WTC11 (cell line): ENCODE results near the gene EBI3.

ENCODE experiments used
- ATF1 ChIP-seq: sonication (generic); formaldehyde crosslinking; IDR thresholded peaks from 2 replicates; pipeline ENCODE4 v1.8.1; 2023; ENCODE audit warnings: mild to moderate bottlenecking, moderate library complexity, missing genetic modification reagents
- ATF6 ChIP-seq: sonication (generic); formaldehyde crosslinking; IDR thresholded peaks from 2 replicates; pipeline ENCODE4 v1.8.1; 2023; ENCODE audit warnings: mild to moderate bottlenecking, missing genetic modification reagents
- CBFB ChIP-seq: sonication (generic); formaldehyde crosslinking; IDR thresholded peaks from 2 replicates; pipeline ENCODE4 v1.8.1; 2022; ENCODE audit warnings: mild to moderate bottlenecking, low read depth, missing genetic modification reagents
- CREB1 ChIP-seq: sonication (generic); formaldehyde crosslinking; IDR thresholded peaks from 2 replicates; pipeline ENCODE4 v1.8.0; 2023; ENCODE audit warnings: mild to moderate bottlenecking, missing genetic modification reagents
- E2F1 ChIP-seq: sonication (generic); formaldehyde crosslinking; IDR thresholded peaks from 2 replicates; pipeline ENCODE4 v1.8.0; 2022; ENCODE audit warnings: mild to moderate bottlenecking, missing genetic modification reagents
- JAZF1 ChIP-seq: fragments of 250-450 bp; sonication (Bioruptor Pico); IDR thresholded peaks from 2 replicates; pipeline ENCODE4 v1.9.0; 2021; ENCODE audit warnings: moderate library complexity, mild to moderate bottlenecking, inconsistent platforms
- KAT7 ChIP-seq: sonication (generic); formaldehyde crosslinking; IDR thresholded peaks from 2 replicates; pipeline ENCODE4 v1.8.1; 2023; ENCODE audit warnings: missing genetic modification reagents, mild to moderate bottlenecking, borderline replicate concordance
- PRRX2 ChIP-seq: fragments of 250-450 bp; sonication (Bioruptor Pico); IDR thresholded peaks from 2 replicates; pipeline ENCODE4 v1.8.0; 2021; ENCODE audit warnings: mild to moderate bottlenecking
- RELA ChIP-seq: sonication (generic); formaldehyde crosslinking; IDR thresholded peaks from 2 replicates; pipeline ENCODE4 v1.8.1; 2022; ENCODE audit warnings: missing genetic modification reagents, mild to moderate bottlenecking, borderline replicate concordance
- SMAD3 ChIP-seq: sonication (generic); formaldehyde crosslinking; IDR thresholded peaks from 2 replicates; pipeline ENCODE4 v1.8.0; 2022; ENCODE audit warnings: missing genetic modification reagents, mild to moderate bottlenecking, borderline replicate concordance
- TF ChIP-seq, protein P1 (sequence below): sonication (generic); formaldehyde crosslinking; conservative IDR thresholded peaks from 2 replicates; pipeline ENCODE4 v1.8.1; 2023; ENCODE audit warnings: mild to moderate bottlenecking, low read depth, missing genetic modification reagents, moderate library complexity
- TF ChIP-seq, protein P2 (sequence below): fragments of 200-600 bp; IDR thresholded peaks from 2 replicates; pipeline ENCODE4 v1.8.0; 2022; ENCODE audit warnings: antibody characterized with exemption
- TF ChIP-seq, protein P3 (sequence below): sonication (generic); formaldehyde crosslinking; IDR thresholded peaks from 2 replicates; pipeline ENCODE4 v1.8.1; 2023; ENCODE audit warnings: mild to moderate bottlenecking, missing genetic modification reagents, borderline replicate concordance

DNA sequence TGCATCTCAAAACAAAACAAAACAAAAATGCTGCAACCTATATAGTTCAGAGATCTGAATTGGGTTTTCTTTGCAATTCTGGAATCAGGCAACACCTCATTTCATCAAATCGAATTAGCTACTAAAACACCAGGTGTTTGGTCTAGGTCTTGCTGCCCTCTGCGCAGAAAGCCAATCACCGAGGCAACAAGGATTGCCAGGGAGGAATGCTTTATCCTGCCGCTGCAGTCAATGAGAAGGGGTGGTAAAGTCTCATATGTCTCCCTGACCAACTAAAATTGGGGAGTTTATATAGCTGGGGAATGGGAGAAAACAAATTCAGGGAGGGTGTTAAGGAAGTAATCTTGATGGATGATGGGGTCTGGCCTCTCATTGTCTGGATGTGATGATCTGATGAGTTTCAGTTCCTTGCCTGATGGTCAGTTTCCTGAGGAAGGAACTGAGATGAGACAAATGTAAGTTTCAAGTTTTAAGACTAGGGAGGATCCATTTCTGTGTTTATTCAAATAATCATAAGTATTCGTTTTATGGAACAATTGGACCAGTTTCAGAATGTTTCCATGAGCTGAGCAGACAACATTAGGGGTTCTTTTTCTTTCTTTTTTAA lies 12.6 kb downstream of the EBI3 start:
- TF ChIP-seq CBFB (CRISPR knock-in tag) (no peak), SMAD3 (no peak), JAZF1 (CRISPR knock-in tag) (no peak), PRRX2 (CRISPR knock-in tag) (no peak), KAT7 (CRISPR knock-in tag) (no peak), ATF1 (CRISPR knock-in tag) (no peak), E2F1 (CRISPR knock-in tag) (no peak), ATF6 (CRISPR knock-in tag) (no peak), CREB1 (no peak), RELA (CRISPR knock-in tag) (no peak)
- TF ChIP-seq, protein P1, sequence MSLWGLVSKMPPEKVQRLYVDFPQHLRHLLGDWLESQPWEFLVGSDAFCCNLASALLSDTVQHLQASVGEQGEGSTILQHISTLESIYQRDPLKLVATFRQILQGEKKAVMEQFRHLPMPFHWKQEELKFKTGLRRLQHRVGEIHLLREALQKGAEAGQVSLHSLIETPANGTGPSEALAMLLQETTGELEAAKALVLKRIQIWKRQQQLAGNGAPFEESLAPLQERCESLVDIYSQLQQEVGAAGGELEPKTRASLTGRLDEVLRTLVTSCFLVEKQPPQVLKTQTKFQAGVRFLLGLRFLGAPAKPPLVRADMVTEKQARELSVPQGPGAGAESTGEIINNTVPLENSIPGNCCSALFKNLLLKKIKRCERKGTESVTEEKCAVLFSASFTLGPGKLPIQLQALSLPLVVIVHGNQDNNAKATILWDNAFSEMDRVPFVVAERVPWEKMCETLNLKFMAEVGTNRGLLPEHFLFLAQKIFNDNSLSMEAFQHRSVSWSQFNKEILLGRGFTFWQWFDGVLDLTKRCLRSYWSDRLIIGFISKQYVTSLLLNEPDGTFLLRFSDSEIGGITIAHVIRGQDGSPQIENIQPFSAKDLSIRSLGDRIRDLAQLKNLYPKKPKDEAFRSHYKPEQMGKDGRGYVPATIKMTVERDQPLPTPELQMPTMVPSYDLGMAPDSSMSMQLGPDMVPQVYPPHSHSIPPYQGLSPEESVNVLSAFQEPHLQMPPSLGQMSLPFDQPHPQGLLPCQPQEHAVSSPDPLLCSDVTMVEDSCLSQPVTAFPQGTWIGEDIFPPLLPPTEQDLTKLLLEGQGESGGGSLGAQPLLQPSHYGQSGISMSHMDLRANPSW (CRISPR knock-in tag), result no peak
- TF ChIP-seq, protein P2, sequence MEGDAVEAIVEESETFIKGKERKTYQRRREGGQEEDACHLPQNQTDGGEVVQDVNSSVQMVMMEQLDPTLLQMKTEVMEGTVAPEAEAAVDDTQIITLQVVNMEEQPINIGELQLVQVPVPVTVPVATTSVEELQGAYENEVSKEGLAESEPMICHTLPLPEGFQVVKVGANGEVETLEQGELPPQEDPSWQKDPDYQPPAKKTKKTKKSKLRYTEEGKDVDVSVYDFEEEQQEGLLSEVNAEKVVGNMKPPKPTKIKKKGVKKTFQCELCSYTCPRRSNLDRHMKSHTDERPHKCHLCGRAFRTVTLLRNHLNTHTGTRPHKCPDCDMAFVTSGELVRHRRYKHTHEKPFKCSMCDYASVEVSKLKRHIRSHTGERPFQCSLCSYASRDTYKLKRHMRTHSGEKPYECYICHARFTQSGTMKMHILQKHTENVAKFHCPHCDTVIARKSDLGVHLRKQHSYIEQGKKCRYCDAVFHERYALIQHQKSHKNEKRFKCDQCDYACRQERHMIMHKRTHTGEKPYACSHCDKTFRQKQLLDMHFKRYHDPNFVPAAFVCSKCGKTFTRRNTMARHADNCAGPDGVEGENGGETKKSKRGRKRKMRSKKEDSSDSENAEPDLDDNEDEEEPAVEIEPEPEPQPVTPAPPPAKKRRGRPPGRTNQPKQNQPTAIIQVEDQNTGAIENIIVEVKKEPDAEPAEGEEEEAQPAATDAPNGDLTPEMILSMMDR, result no peak
- TF ChIP-seq, protein P3, sequence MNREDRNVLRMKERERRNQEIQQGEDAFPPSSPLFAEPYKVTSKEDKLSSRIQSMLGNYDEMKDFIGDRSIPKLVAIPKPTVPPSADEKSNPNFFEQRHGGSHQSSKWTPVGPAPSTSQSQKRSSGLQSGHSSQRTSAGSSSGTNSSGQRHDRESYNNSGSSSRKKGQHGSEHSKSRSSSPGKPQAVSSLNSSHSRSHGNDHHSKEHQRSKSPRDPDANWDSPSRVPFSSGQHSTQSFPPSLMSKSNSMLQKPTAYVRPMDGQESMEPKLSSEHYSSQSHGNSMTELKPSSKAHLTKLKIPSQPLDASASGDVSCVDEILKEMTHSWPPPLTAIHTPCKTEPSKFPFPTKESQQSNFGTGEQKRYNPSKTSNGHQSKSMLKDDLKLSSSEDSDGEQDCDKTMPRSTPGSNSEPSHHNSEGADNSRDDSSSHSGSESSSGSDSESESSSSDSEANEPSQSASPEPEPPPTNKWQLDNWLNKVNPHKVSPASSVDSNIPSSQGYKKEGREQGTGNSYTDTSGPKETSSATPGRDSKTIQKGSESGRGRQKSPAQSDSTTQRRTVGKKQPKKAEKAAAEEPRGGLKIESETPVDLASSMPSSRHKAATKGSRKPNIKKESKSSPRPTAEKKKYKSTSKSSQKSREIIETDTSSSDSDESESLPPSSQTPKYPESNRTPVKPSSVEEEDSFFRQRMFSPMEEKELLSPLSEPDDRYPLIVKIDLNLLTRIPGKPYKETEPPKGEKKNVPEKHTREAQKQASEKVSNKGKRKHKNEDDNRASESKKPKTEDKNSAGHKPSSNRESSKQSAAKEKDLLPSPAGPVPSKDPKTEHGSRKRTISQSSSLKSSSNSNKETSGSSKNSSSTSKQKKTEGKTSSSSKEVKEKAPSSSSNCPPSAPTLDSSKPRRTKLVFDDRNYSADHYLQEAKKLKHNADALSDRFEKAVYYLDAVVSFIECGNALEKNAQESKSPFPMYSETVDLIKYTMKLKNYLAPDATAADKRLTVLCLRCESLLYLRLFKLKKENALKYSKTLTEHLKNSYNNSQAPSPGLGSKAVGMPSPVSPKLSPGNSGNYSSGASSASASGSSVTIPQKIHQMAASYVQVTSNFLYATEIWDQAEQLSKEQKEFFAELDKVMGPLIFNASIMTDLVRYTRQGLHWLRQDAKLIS (CRISPR knock-in tag), result no peak
